ENCODE results near the gene S100A7.
A peak's percentile ranks its signal among the peaks of the same experiment; 100 is the strongest.

S100A7 gene

GRCh38 chr1:153460551-153460950, at the start of gene S100A7:
S100A7 (minus strand) TSS chr1:153460651; CDS start chr1:153459013, 1,638 bp downstream.
- Mint-ChIP-seq H3K27me3 (peaks cover 66% of the 10 kb centered on the region), H3K4me1 (no peaks in the 10 kb centered on the region), H3K27ac (no peak within 1 kb of the TSS), H3K36me3 (no peaks in the 10 kb centered on the region), H3K4me3 (no peak within 1 kb of the TSS), H3K9me3 (no peaks in the 10 kb centered on the region)
- ATAC-seq, result peak; percentile 13

- Mint-ChIP-seq H3K9me3 (no peaks in the 10 kb centered on the region), H3K27ac (no peak overlapping the region), H3K4me1 (peaks cover 7% of the 10 kb centered on the region), H3K4me3 (no peak overlapping the region), H3K27me3 (no peaks in the 10 kb centered on the region), H3K36me3 (no peaks in the 10 kb centered on the region)
- ATAC-seq, result peak; percentile 64
Measured at GRCh38 chr1:153509729-153510354, 49.4 kb upstream of the S100A7 start.

DNA sequence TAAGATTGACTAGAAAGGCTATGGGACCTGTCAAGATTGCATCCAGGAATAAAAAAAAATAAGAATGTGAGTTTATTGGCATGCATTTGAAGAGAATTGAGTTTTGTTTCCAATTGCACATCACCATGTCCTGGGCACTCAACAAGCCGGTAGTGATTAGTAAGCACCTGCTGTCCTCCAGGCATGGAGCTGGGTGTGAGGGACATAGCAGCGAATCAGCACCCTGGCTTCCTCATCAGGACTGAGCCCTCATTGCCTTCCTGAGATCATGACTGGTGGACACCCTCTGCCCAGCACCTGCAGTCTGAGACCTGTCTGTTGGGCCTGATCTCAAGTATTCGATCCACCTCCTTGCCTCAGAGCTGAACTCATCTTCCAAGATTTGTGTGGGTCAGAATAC, 48.6 kb upstream of the S100A7 start:
- Mint-ChIP-seq H3K27ac (no peak overlapping the region), H3K4me3 (no peak overlapping the region), H3K9me3 (no peaks in the 10 kb centered on the region), H3K27me3 (no peaks in the 10 kb centered on the region), H3K36me3 (no peaks in the 10 kb centered on the region), H3K4me1 (peaks cover 7% of the 10 kb centered on the region)
- ATAC-seq, result no peak

DNA sequence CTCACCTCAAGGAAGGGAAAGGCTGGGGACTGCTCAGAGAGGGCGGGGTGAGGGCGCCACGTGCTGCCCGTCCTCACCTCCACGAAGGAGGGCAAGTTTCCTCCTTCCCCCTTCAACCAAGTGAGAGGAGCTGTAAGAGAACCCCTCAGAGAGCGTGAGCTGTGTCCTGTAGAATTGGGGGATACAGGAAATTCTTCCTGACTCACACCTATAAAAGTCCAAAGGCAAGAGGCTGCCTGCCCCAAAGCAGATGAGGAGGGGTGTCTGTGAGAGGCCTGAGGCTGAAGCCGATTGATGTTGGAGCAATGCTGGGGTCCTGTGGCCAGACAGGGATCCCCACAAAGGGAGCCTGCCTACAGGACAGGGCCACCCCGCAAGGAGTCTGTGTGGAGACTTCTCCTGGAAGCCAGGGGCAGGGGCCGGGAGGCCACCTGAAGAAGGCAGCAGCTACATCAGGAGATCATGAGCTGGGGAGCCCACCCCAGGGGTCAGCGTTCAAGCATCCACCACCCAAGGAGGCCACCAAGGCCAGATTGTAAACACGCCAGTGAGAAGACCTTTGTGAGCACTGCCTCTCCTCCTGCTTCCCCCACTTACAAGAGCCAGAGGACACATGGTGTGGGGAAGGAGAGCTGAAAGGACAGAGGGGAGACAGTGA, 47.6 kb upstream of the S100A7 start:
- Mint-ChIP-seq H3K9me3 (no peaks in the 10 kb centered on the region), H3K4me3 (no peak overlapping the region), H3K27me3 (no peaks in the 10 kb centered on the region), H3K36me3 (no peaks in the 10 kb centered on the region), H3K27ac (peak overlapping the region; percentile 13), H3K4me1 (peaks cover 7% of the 10 kb centered on the region)
- no peak for ATAC-seq

DNA sequence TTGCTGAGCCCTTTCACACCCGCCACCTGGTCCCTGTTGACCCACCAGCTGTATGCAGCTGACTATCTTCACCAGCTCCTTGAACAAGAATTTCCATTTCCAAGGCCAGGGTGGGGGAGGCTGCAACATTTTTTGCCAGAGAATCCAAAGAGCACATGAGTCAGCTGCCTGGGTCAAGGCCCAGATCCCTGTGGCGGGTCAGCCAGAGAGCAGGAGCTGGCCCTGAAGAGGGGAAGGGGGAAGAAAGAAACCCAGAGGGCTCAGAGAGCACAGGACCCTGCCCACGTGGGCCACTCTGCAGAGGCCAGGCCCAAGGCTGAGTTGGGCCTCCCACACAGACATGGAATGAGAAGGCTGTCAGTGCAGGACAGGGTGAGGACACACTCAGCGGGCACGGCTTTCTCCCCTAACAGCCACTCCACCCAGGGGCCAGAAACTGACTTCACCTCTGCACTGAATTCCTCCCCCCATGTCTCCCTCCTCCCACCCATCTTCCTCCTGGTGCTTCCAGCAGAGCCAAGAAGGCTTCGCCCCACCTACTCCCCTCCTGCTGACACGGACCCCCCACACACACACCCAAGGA, 46.5 kb upstream of the S100A7 start:
- H3K4me3 Mint-ChIP-seq, result no peak overlapping the region
- H3K27me3 Mint-ChIP-seq, result no peaks in the 10 kb centered on the region
- no peak for ATAC-seq
- H3K9me3 Mint-ChIP-seq, result no peaks in the 10 kb centered on the region
- H3K4me1 Mint-ChIP-seq, result peaks cover 7% of the 10 kb centered on the region
- no peaks in the 10 kb centered on the region for H3K36me3 Mint-ChIP-seq
- peak overlapping the region; percentile 13 for H3K27ac Mint-ChIP-seq

DNA sequence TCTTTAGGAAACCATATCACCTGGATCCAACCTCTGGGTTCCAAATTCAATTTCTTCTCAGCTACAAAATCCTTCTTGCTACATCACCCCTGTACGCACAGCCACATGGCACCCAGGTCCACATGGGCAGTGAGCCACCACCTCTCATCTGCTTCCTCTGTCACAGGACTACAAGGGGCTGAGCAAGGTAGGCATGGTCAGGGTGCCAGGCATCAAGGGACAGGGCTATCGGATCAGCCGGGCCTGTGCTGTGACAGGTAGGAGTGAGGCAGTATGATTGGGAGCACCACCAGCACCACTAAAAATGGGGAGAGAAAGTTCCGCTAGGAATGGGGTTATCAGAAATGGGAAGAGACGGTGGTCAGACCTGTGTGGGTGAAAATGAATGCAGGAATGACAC, 45.9 kb upstream of the S100A7 start:
- ATAC-seq, result no peak
- peaks cover 7% of the 10 kb centered on the region for H3K4me1 Mint-ChIP-seq
- H3K4me3 Mint-ChIP-seq, result no peak overlapping the region
- no peak overlapping the region for H3K27ac Mint-ChIP-seq
- H3K27me3 Mint-ChIP-seq, result no peaks in the 10 kb centered on the region
- H3K36me3 Mint-ChIP-seq, result no peaks in the 10 kb centered on the region
- H3K9me3 Mint-ChIP-seq, result no peaks in the 10 kb centered on the region

GRCh38 chr1:153505576-153505975, 45.1 kb upstream of the S100A7 start:
- H3K4me1 Mint-ChIP-seq, result peaks cover under 1% of the 10 kb centered on the region
- H3K9me3 Mint-ChIP-seq, result no peaks in the 10 kb centered on the region
- no peak overlapping the region for H3K4me3 Mint-ChIP-seq
- no peaks in the 10 kb centered on the region for H3K27me3 Mint-ChIP-seq
- no peaks in the 10 kb centered on the region for H3K36me3 Mint-ChIP-seq
- no peak for ATAC-seq
- no peak overlapping the region for H3K27ac Mint-ChIP-seq

GRCh38 chr1:153503766-153504165, 43.3 kb upstream of the S100A7 start:
- Mint-ChIP-seq H3K36me3 (no peaks in the 10 kb centered on the region), H3K27me3 (peaks cover 13% of the 10 kb centered on the region), H3K9me3 (no peaks in the 10 kb centered on the region), H3K4me3 (no peak overlapping the region), H3K4me1 (no peaks in the 10 kb centered on the region), H3K27ac (no peak overlapping the region)
- ATAC-seq, result no peak

- Mint-ChIP-seq H3K4me3 (no peak overlapping the region), H3K9me3 (no peaks in the 10 kb centered on the region), H3K36me3 (no peaks in the 10 kb centered on the region), H3K27ac (no peak overlapping the region), H3K4me1 (peaks cover 13% of the 10 kb centered on the region), H3K27me3 (peaks cover 13% of the 10 kb centered on the region)
- ATAC-seq, result no peak
Measured at GRCh38 chr1:153498746-153499145, 38.3 kb upstream of the S100A7 start.

- Mint-ChIP-seq H3K27ac (peak overlapping the region; percentile 43), H3K4me1 (peaks cover 20% of the 10 kb centered on the region), H3K36me3 (no peaks in the 10 kb centered on the region), H3K9me3 (no peaks in the 10 kb centered on the region), H3K27me3 (peaks cover 25% of the 10 kb centered on the region), H3K4me3 (no peak overlapping the region)
- peak; percentile 64 for ATAC-seq
Measured at GRCh38 chr1:153495536-153495935, 35.1 kb upstream of the S100A7 start.

GRCh38 chr1:153494976-153495535, 34.6 kb upstream of the S100A7 start:
- peaks cover 23% of the 10 kb centered on the region for H3K4me1 Mint-ChIP-seq
- H3K4me3 Mint-ChIP-seq, result no peak overlapping the region

DNA sequence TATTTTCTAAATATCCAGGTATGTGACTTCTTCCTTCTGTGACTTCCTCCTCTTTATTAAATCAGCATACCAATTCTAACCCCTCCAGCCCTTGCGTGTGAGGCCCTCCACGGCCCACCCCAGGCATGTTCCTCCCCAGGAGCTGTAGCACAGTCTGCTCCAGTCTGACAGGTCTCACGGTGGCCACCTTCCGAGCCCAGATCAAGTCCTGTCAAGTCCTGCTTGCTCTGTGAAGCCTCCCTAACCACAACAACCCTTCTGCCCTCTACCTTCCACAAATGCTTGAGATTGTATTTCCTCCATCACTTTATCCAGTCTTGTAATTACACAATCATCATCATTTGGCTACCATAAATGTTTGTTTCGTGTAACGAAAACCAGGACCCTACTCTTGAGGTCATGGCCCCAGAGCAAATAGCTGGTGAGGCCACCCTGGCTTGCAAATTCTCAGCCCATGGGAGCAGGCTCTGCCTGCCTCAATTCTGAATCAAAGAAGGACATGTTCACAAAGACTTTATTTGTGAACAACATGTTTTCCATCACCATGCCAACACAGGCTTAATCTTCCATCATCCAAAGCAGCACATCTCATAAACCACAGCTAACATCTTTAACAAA, 33.0 kb upstream of the S100A7 start:
- Mint-ChIP-seq H3K27me3 (peaks cover 13% of the 10 kb centered on the region), H3K36me3 (no peaks in the 10 kb centered on the region), H3K9me3 (no peaks in the 10 kb centered on the region), H3K4me1 (peaks cover 23% of the 10 kb centered on the region), H3K4me3 (no peak overlapping the region), H3K27ac (no peak overlapping the region)
- no peak for ATAC-seq

More at GRCh38 chr1:153494976-153495535, 34.6 kb upstream of the S100A7 start:
- Mint-ChIP-seq H3K36me3 (no peaks in the 10 kb centered on the region), H3K27me3 (peaks cover 22% of the 10 kb centered on the region), H3K9me3 (no peaks in the 10 kb centered on the region), H3K27ac (peak overlapping the region; percentile 43)
- ATAC-seq, result peak; percentile 81

DNA sequence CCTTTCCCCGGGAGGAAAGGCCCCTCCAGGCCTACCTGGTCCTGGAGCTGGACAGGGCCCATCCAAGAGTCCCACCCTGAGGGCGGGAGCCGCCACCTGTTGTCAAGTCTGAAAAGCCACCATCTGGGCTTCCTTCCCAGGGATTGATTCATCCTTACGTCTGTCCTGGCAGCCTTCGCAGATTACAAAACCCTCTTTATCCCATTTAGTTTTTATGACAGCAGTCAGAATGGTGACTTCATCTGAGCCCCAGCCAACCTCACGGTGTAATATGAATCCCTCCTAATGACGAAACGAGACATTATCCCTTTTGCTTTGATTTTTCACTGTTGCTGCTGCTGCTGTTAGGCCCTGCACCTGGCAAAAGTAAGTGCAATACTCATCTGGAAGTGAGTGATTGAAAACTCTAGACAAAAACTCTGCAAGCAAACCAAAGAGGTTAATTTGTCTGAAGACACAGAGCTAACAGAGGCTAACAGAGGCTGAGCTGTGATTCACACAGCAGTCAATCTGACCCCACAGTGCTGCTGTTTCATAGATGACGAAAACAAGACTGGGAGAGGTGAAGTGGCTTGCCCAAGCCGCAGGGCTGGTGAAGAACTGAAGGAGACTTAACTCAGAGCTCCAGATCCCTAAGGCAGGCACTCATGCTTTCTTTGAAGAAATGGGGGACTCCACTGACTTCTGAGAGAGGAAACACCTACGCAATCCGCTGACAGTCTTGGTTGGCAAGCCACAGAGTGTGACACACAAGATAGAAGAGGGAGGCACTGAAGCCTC, 30.0 kb upstream of the S100A7 start:
- Mint-ChIP-seq H3K27ac (peak overlapping the region; percentile 33), H3K4me1 (peaks cover 19% of the 10 kb centered on the region), H3K4me3 (no peak overlapping the region), H3K27me3 (peaks cover 29% of the 10 kb centered on the region), H3K36me3 (no peaks in the 10 kb centered on the region), H3K9me3 (no peaks in the 10 kb centered on the region)
- ATAC-seq, result peak; percentile 68

DNA sequence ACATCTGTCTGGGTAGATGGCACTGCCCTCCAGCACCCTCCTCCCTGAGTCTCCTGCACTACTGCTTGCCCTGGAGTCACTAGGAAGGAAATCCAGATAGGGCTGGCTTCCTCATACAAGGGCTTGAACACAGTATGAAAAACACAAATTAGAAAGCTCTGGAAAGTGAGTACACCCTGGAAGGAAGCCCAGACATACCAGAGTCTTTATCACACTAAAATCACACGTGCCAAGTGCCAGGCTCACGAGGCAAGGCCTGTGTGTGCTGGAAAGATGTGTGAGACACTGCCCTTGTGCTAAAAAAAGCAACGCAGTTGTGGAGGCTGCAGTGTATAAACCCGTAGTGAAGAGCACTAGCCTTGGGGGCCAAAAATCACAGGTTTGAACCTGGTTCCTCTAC, 28.3 kb upstream of the S100A7 start:
- Mint-ChIP-seq H3K4me1 (peaks cover 9% of the 10 kb centered on the region), H3K4me3 (no peak overlapping the region), H3K9me3 (no peaks in the 10 kb centered on the region), H3K36me3 (no peaks in the 10 kb centered on the region), H3K27ac (no peak overlapping the region), H3K27me3 (peaks cover 46% of the 10 kb centered on the region)
- ATAC-seq, result no peak

DNA sequence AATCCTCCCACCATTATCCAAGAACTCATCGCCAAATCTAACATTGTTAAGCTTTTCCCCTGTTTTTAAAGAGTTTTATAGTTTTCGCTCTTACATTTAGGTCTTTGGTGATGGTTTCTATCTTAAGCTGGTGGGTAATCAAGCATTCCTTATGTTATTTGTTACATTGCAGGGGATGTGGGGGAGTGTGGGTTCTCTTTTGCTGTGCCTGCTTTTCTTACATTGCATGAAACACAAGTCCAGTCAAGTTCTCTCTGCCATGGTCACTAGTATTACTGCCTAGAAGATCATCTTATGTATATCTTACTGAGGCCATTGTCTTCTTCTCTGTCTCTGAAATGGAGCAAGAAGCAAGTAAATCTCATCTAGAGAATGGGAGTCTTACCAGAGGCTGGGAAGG, 27.3 kb upstream of the S100A7 start:
- no peak for ATAC-seq
- Mint-ChIP-seq H3K27ac (no peak overlapping the region), H3K9me3 (no peaks in the 10 kb centered on the region), H3K36me3 (no peaks in the 10 kb centered on the region), H3K27me3 (peaks cover 49% of the 10 kb centered on the region), H3K4me3 (no peak overlapping the region), H3K4me1 (peaks cover 9% of the 10 kb centered on the region)
